DND-41 (cell line): ENCODE data around the gene INKA2.

Experiments used
- EZH2 ChIP-seq: IDR thresholded peaks from 3 replicates; pipeline ENCODE4 v1.6.1; 2012; ENCODE audit warnings: borderline replicate concordance, low read depth, mild to moderate bottlenecking, moderate library complexity, low read length, inconsistent platforms; ENCODE audit not compliant: severe bottlenecking
- TF ChIP-seq, protein P1 (sequence below): IDR thresholded peaks from 2 replicates; pipeline ENCODE4 v1.5.1; 2012; ENCODE audit warnings: borderline replicate concordance, low read length, moderate library complexity, mild to moderate bottlenecking; ENCODE audit not compliant: poor library complexity, severe bottlenecking; ENCODE audit errors: extremely low read depth

GRCh38 chr1:111738436-111739193 lies 580 bp downstream of the INKA2 start:
- TF ChIP-seq, protein P1, sequence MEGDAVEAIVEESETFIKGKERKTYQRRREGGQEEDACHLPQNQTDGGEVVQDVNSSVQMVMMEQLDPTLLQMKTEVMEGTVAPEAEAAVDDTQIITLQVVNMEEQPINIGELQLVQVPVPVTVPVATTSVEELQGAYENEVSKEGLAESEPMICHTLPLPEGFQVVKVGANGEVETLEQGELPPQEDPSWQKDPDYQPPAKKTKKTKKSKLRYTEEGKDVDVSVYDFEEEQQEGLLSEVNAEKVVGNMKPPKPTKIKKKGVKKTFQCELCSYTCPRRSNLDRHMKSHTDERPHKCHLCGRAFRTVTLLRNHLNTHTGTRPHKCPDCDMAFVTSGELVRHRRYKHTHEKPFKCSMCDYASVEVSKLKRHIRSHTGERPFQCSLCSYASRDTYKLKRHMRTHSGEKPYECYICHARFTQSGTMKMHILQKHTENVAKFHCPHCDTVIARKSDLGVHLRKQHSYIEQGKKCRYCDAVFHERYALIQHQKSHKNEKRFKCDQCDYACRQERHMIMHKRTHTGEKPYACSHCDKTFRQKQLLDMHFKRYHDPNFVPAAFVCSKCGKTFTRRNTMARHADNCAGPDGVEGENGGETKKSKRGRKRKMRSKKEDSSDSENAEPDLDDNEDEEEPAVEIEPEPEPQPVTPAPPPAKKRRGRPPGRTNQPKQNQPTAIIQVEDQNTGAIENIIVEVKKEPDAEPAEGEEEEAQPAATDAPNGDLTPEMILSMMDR, result no peak
- no peak for TF ChIP-seq EZH2
